SK-N-SH (cell line): ENCODE measurements around the gene DVL2. TPM values are rescaled to one million over a fixed set of nuclear protein-coding genes. Genes with fewer than 3 reads are reported as not detected.

ENCODE experiments used
- CTCF ChIA-PET: fragments of 300-600, 350-600 bp; formaldehyde crosslinking; extraction: SDS; loops from one replicate; lab custom pipeline; 2021; lab: Yijun Ruan, JAX
- POLR2A ChIA-PET: fragments of 350-600 bp; sonication (Branson Sonifier 250); formaldehyde crosslinking; extraction: SDS; loops from one replicate; lab custom pipeline; 2020; ENCODE audit warnings: antibody characterized with exemption, inconsistent platforms; lab: Yijun Ruan, JAX
- DNase-seq: peaks from one replicate; pipeline ENCODE4 v3.0.0; 2012
- H2AFZ ChIP-seq: fragments of 200-600 bp; sonication (generic); 2 replicates; pipeline ENCODE4 v1.8.1; 2016; ENCODE audit warnings: antibody characterized with exemption, mild to moderate bottlenecking, low read depth
- H3F3A ChIP-seq: fragments of 200-600 bp; sonication (generic); replicated peaks from 2 replicates; pipeline ENCODE3; 2016; ENCODE audit warnings: antibody characterized with exemption, mild to moderate bottlenecking; ENCODE audit not compliant: insufficient read depth
- H3K27ac ChIP-seq, 2 experiments: fragments of 200-500 bp in 1 of 2; fragments of 200-600 bp in 1 of 2; sonication (Bioruptor generic) in 1 of 2; sonication (generic), shearing (Covaris generic) in 1 of 2; 2 replicates each; pipeline versions ENCODE4 v1.5.1 to v1.6.1; 2014 to 2016; ENCODE audit warnings: low read depth in 2 of 2, inconsistent platforms in 1 of 2, low read length in 1 of 2, mild to moderate bottlenecking in 1 of 2, mixed read lengths in 1 of 2
- H3K27me3 ChIP-seq: fragments of 200-600 bp; sonication (generic), shearing (Covaris generic); 2 replicates; pipeline ENCODE4 v1.6.1; 2016; ENCODE audit warnings: mixed run types; ENCODE audit not compliant: insufficient read depth
- H3K36me3 ChIP-seq, 2 experiments: fragments of 200-500 bp in 1 of 2; fragments of 200-600 bp in 1 of 2; sonication (Bioruptor generic) in 1 of 2; sonication (generic) in 1 of 2; replicated peaks in 1 of 2; 2 replicates each; pipeline versions ENCODE3 to v1.5.1; 2014 to 2016; ENCODE audit warnings: low read length in 1 of 2, mild to moderate bottlenecking in 1 of 2; ENCODE audit not compliant: insufficient read depth in 2 of 2, control insufficient read depth in 1 of 2
- H3K4me1 ChIP-seq, 2 experiments: fragments of 200-500 bp in 1 of 2; fragments of 200-600 bp in 1 of 2; sonication (Bioruptor generic) in 1 of 2; sonication (generic), shearing (Covaris generic) in 1 of 2; 2 replicates each; pipeline versions ENCODE4 v1.5.1 to v1.6.1; 2014 to 2016; ENCODE audit warnings: low read depth in 1 of 2, low read length in 1 of 2, mixed run types in 1 of 2; ENCODE audit not compliant: insufficient read depth in 2 of 2, control insufficient read depth in 1 of 2
- H3K4me2 ChIP-seq: fragments of 200-600 bp; sonication (generic), shearing (Covaris generic); 2 replicates; pipeline ENCODE4 v1.6.1; 2017; ENCODE audit warnings: mixed run types
- H3K4me3 ChIP-seq, 2 experiments: fragments of 200-500 bp in 1 of 2; fragments of 200-600 bp in 1 of 2; sonication (Bioruptor generic) in 1 of 2; sonication (generic), shearing (Covaris generic) in 1 of 2; 2 replicates each; pipeline versions ENCODE4 v1.5.1 to v1.8.1; 2014 to 2016; ENCODE audit warnings: low read depth in 2 of 2, inconsistent platforms in 1 of 2, low read length in 1 of 2, mild to moderate bottlenecking in 1 of 2, mixed read lengths in 1 of 2, moderate library complexity in 1 of 2
- H3K79me2 ChIP-seq: fragments of 200-600 bp; sonication (generic); 2 replicates; pipeline ENCODE4 v1.8.1; 2017; ENCODE audit warnings: mild to moderate bottlenecking; ENCODE audit not compliant: insufficient read depth
- H3K9ac ChIP-seq: fragments of 200-600 bp; sonication (generic); 2 replicates; pipeline ENCODE4 v1.6.1; 2017; ENCODE audit warnings: mixed run types
- H3K9me2 ChIP-seq: fragments of 200-600 bp; sonication (generic); 2 replicates; pipeline ENCODE4 v1.6.1; 2017; ENCODE audit warnings: mixed run types
- H3K9me3 ChIP-seq: fragments of 200-600 bp; sonication (generic); 2 replicates; pipeline ENCODE4 v1.6.1; 2017; ENCODE audit warnings: mixed run types, mild to moderate bottlenecking, moderate library complexity
- H4K20me1 ChIP-seq: fragments of 200-600 bp; sonication (generic); 2 replicates; pipeline ENCODE4 v1.6.1; 2017; ENCODE audit warnings: mild to moderate bottlenecking, mixed run types; ENCODE audit not compliant: insufficient read depth
- CHD2 ChIP-seq: fragments of 150-350 bp; IDR thresholded peaks from 2 replicates; pipeline ENCODE4 v1.6.1; 2018; ENCODE audit warnings: low read length; ENCODE audit not compliant: partially characterized antibody
- ELF1 ChIP-seq: IDR thresholded peaks from 2 replicates; pipeline ENCODE4 v1.4.0; 2012
- EZH2phosphoT487 ChIP-seq: fragments of 200-600 bp; sonication (generic); IDR thresholded peaks from 2 replicates; pipeline ENCODE4 v1.6.1; 2017; ENCODE audit warnings: low read depth, mixed run types, mild to moderate bottlenecking, antibody characterized with exemption, moderate library complexity, borderline replicate concordance
- FOSL2 ChIP-seq: IDR thresholded peaks from 2 replicates; pipeline ENCODE4 v1.4.0; 2012; ENCODE audit warnings: low read depth, mild to moderate bottlenecking, moderate library complexity, borderline replicate concordance
- FOXM1 ChIP-seq: IDR thresholded peaks from 2 replicates; pipeline ENCODE4 v1.4.0; 2012; ENCODE audit warnings: low read depth, mild to moderate bottlenecking
- GATA2 ChIP-seq: sonication (generic); formaldehyde crosslinking; IDR thresholded peaks from 2 replicates; pipeline ENCODE4 v1.5.0; 2020; ENCODE audit warnings: mild to moderate bottlenecking, missing genetic modification reagents
- MEF2A ChIP-seq: IDR thresholded peaks from 2 replicates; pipeline ENCODE4 v1.4.0; 2012; ENCODE audit warnings: low read depth, borderline replicate concordance
- MXI1 ChIP-seq: IDR thresholded peaks from 2 replicates; pipeline ENCODE4 v1.6.1; 2012; ENCODE audit warnings: mild to moderate bottlenecking, low read depth, low read length, improper control_type of control experiment
- NFIC ChIP-seq: IDR thresholded peaks from 2 replicates; pipeline ENCODE4 v1.4.0; 2012; ENCODE audit warnings: borderline replicate concordance
- RAD21 ChIP-seq: IDR thresholded peaks from 2 replicates; pipeline ENCODE4 v1.6.1; 2012; ENCODE audit warnings: mild to moderate bottlenecking, low read length
- RFX5 ChIP-seq: IDR thresholded peaks from 2 replicates; pipeline ENCODE4 v1.6.1; 2012; ENCODE audit warnings: mild to moderate bottlenecking, improper control_type of control experiment, low read length
- SIN3A ChIP-seq: IDR thresholded peaks from 2 replicates; pipeline ENCODE4 v1.6.1; 2012; ENCODE audit warnings: low read depth, mild to moderate bottlenecking, low read length, moderate library complexity, borderline replicate concordance
- SMC3 ChIP-seq: IDR thresholded peaks from 2 replicates; pipeline ENCODE4 v1.6.1; 2012; ENCODE audit warnings: low read depth, low read length, improper control_type of control experiment
- YY1 ChIP-seq: IDR thresholded peaks from 2 replicates; pipeline ENCODE4 v1.4.0; 2012; ENCODE audit warnings: low read depth, mild to moderate bottlenecking
- WGBS: methylation state at CpG from one replicate; pipeline ENCODE4 v1.1.6; 2017; ENCODE audit warnings: low lambda C conversion rate; 5-methylcytosine and 5-hydroxymethylcytosine counted together
- polyA plus RNA-seq, 3 experiments: library from polyadenylated mRNA; depleted of rRNA; stranded (reverse); fragments of >200 nt; gene quantifications; 2 replicates each; pipeline ENCODE4 v1.2.3, GENCODE V29; 2012
- TF ChIP-seq, protein P1 (sequence below): IDR thresholded peaks from 2 replicates; pipeline ENCODE4 v1.4.0; 2012; ENCODE audit warnings: low read depth
- TF ChIP-seq, protein P2 (sequence below): IDR thresholded peaks from 2 replicates; pipeline ENCODE4 v1.4.0; 2012; ENCODE audit warnings: low read depth, borderline replicate concordance
- TF ChIP-seq, protein P3 (sequence below): IDR thresholded peaks from 2 replicates; pipeline ENCODE4 v1.4.0; 2012; ENCODE audit warnings: low read depth, borderline replicate concordance
- TF ChIP-seq, protein P4 (sequence below): fragments of 150-350 bp; IDR thresholded peaks from 2 replicates; pipeline ENCODE4 v1.6.1; 2016; ENCODE audit warnings: mild to moderate bottlenecking, low read depth, low read length
- TF ChIP-seq, protein P5 (sequence below): fragments of 200-600 bp; sonication (generic); IDR thresholded peaks from 2 replicates; pipeline ENCODE4 v1.6.1; 2017; ENCODE audit warnings: antibody characterized with exemption, mild to moderate bottlenecking, moderate library complexity
- TF ChIP-seq, protein P6 (sequence below): IDR thresholded peaks from 2 replicates; pipeline ENCODE4; 2012

DVL2 gene
- polyA plus RNA-seq, 1 of the 3 experiments (the other 2 are of a cell fraction): 8.3 TPM

DNA sequence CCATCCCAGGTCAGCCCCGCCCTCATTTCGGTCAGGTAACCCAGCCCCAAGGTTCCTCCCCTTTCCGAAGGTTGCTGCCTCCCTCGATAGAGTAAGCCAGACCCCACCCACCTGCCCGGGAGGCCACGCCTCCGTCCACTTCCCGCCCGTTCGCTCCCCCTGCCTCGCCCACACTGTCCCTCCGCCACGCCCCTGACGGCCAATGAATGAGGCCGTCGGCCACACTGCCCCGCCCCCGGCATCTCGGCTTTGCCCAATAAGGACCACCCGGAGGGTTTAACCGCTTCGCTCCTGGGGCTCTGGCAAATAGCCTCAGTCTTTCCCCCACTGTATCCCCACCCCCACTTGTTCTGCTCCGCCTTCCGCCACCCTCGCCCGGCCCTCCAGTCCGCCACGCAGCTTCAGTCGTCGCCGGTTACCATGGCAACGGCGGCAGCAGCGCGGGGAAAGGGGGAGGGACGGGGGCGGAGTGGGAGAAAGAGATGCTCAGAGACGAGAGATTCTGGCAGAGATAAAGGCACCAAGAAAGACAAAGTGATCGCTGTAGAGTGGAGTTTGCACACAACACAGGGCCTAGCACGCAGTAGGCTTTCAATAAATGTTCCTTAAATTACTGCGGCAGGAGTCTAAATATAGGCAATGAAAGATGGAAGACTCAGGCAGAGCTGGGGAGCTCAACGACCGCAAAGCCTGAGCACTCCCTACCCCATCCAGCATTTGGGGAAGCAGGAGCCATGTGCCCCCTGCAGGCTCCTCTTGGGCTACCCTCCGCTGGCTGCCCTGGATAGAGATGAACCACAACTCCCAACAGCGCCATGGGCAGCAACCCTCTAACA lies 19.8 kb downstream of the DVL2 start:
- H3K27ac ChIP-seq: peak overlapping the region; percentile 88 to 96
- peak overlapping the region; percentile 58; the same call in 1 of the 2 replicates for H3K9ac ChIP-seq
- H3K9me3 ChIP-seq: no peaks in the 10 kb centered on the region
- ChIA-PET POLR2A (interaction anchor here (0.9 to 1.7 kb wide), 6 partner anchors 10 to 202 kb away, joined by 3 to 6 read pairs (median 4); partner anchors contain the start of genes DVL2, GABARAP, PHF23 and RNASEK), CTCF (interaction anchor here (0.5 to 3.7 kb wide), 24 partner anchors 9 to 170 kb away, joined by 3 to 37 read pairs (median 4); partner anchors contain the start of genes CTDNEP1, DVL2, GABARAP and SLC16A11)
- TF ChIP-seq, protein P1, sequence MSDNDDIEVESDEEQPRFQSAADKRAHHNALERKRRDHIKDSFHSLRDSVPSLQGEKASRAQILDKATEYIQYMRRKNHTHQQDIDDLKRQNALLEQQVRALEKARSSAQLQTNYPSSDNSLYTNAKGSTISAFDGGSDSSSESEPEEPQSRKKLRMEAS: peak; percentile 52; the same call in 1 of the 2 replicates
- TF ChIP-seq MEF2A: no peak
- TF ChIP-seq SIN3A: peak; percentile 10; the same call in 1 of the 2 replicates
- TF ChIP-seq FOXM1: no peak
- TF ChIP-seq SMC3: no peak
- 0 out of 2 replicates have a peak, but pooled peaks have one; percentile 15 for TF ChIP-seq ELF1
- no peak for TF ChIP-seq FOSL2
- peak; percentile 61 for TF ChIP-seq CHD2
- TF ChIP-seq, protein P2, sequence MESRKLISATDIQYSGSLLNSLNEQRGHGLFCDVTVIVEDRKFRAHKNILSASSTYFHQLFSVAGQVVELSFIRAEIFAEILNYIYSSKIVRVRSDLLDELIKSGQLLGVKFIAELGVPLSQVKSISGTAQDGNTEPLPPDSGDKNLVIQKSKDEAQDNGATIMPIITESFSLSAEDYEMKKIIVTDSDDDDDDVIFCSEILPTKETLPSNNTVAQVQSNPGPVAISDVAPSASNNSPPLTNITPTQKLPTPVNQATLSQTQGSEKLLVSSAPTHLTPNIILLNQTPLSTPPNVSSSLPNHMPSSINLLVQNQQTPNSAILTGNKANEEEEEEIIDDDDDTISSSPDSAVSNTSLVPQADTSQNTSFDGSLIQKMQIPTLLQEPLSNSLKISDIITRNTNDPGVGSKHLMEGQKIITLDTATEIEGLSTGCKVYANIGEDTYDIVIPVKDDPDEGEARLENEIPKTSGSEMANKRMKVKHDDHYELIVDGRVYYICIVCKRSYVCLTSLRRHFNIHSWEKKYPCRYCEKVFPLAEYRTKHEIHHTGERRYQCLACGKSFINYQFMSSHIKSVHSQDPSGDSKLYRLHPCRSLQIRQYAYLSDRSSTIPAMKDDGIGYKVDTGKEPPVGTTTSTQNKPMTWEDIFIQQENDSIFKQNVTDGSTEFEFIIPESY: no peak
- TF ChIP-seq RAD21: peak; percentile 24; the same call in 1 of the 2 replicates
- no peak for TF ChIP-seq NFIC
- TF ChIP-seq MXI1: peak; percentile 62
- TF ChIP-seq, protein P3, sequence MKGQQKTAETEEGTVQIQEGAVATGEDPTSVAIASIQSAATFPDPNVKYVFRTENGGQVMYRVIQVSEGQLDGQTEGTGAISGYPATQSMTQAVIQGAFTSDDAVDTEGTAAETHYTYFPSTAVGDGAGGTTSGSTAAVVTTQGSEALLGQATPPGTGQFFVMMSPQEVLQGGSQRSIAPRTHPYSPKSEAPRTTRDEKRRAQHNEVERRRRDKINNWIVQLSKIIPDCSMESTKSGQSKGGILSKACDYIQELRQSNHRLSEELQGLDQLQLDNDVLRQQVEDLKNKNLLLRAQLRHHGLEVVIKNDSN: no peak
- TF ChIP-seq, protein P4, sequence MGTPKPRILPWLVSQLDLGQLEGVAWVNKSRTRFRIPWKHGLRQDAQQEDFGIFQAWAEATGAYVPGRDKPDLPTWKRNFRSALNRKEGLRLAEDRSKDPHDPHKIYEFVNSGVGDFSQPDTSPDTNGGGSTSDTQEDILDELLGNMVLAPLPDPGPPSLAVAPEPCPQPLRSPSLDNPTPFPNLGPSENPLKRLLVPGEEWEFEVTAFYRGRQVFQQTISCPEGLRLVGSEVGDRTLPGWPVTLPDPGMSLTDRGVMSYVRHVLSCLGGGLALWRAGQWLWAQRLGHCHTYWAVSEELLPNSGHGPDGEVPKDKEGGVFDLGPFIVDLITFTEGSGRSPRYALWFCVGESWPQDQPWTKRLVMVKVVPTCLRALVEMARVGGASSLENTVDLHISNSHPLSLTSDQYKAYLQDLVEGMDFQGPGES: peak; percentile 47; the same call in 1 of the 2 replicates
- TF ChIP-seq, protein P5, sequence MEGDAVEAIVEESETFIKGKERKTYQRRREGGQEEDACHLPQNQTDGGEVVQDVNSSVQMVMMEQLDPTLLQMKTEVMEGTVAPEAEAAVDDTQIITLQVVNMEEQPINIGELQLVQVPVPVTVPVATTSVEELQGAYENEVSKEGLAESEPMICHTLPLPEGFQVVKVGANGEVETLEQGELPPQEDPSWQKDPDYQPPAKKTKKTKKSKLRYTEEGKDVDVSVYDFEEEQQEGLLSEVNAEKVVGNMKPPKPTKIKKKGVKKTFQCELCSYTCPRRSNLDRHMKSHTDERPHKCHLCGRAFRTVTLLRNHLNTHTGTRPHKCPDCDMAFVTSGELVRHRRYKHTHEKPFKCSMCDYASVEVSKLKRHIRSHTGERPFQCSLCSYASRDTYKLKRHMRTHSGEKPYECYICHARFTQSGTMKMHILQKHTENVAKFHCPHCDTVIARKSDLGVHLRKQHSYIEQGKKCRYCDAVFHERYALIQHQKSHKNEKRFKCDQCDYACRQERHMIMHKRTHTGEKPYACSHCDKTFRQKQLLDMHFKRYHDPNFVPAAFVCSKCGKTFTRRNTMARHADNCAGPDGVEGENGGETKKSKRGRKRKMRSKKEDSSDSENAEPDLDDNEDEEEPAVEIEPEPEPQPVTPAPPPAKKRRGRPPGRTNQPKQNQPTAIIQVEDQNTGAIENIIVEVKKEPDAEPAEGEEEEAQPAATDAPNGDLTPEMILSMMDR: peak; percentile 64
- TF ChIP-seq, protein P6, sequence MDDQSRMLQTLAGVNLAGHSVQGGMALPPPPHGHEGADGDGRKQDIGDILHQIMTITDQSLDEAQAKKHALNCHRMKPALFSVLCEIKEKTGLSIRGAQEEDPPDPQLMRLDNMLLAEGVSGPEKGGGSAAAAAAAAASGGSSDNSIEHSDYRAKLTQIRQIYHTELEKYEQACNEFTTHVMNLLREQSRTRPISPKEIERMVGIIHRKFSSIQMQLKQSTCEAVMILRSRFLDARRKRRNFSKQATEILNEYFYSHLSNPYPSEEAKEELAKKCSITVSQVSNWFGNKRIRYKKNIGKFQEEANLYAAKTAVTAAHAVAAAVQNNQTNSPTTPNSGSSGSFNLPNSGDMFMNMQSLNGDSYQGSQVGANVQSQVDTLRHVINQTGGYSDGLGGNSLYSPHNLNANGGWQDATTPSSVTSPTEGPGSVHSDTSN: peak; percentile 53
- TF ChIP-seq EZH2phosphoT487: no peak
- peak; percentile 73 for TF ChIP-seq GATA2
- peak; percentile 97 for TF ChIP-seq RFX5
- 0 out of 2 replicates have a peak, but pooled peaks have one; percentile 7 for TF ChIP-seq YY1
- H3K4me2 ChIP-seq: peak overlapping the region; percentile 97
- H3K4me3 ChIP-seq: peak overlapping the region; percentile 56 to 64
- H3K79me2 ChIP-seq: peaks cover 57% of the 10 kb centered on the region
- no peaks in the 10 kb centered on the region for H3K9me2 ChIP-seq
- no peaks in the 10 kb centered on the region for H3K27me3 ChIP-seq
- H2AFZ ChIP-seq: no peak overlapping the region
- peaks cover 40% of the 10 kb centered on the region for H3F3A ChIP-seq
- DNase-seq: peak; percentile 91
- peaks cover 34% of the 10 kb centered on the region for H4K20me1 ChIP-seq
- under 1% methylated on average over 44 of the region's 45 CpGs for WGBS
- no peaks in the 10 kb centered on the region for H3K36me3 ChIP-seq
- H3K4me1 ChIP-seq: peaks cover 26 to 54% of the 10 kb centered on the region in 2 experiments; a peak in 3 of 4 replicates
